Measurements from ENCODE around the gene SLC38A7. TPM values are rescaled to one million over a fixed set of nuclear protein-coding genes. Genes with fewer than 3 reads are reported as not detected.

Gene SLC38A7
- total and polyA plus RNA-seq, 2 of the 13 experiments (the other 11 are each of a cell fraction or from before 2014, with no cell fraction given): 13.2 to 14.1 TPM

- TF ChIP-seq ZNF781 (CRISPR knock-in tag; IDR thresholded peaks at IDR 0.05; ENCODE audit: borderline replicate concordance, not compliant biosample characterization): peak; percentile 94
- 0 out of 2 replicates have a peak, but pooled peaks have one; percentile 28 for TF ChIP-seq ZXDC (CRISPR knock-in tag; IDR thresholded peaks at IDR 0.05)
- peak; percentile 66; the same call in 1 of the 2 replicates for TF ChIP-seq ZNF747 (CRISPR knock-in tag; IDR thresholded peaks at IDR 0.05; ENCODE audit: borderline replicate concordance)
- TF ChIP-seq ZNF720 (CRISPR knock-in tag; IDR thresholded peaks at IDR 0.05): 0 out of 2 replicates have a peak, but pooled peaks have one; percentile 18
- peak; percentile 97 for TF ChIP-seq ZNF670 (CRISPR knock-in tag; IDR thresholded peaks at IDR 0.05; ENCODE audit: borderline replicate concordance)
- TF ChIP-seq YEATS4 (CRISPR knock-in tag; IDR thresholded peaks at IDR 0.05; ENCODE audit: borderline replicate concordance): peak; percentile 98
- peak; percentile 91 for TF ChIP-seq ETS1 (CRISPR knock-in tag; IDR thresholded peaks at IDR 0.05)
- TF ChIP-seq ZBED4 (CRISPR knock-in tag; IDR thresholded peaks at IDR 0.05; ENCODE audit: borderline replicate concordance): peak; percentile 92; the same call in 1 of the 2 replicates
- TF ChIP-seq SMAD9 (CRISPR knock-in tag; IDR thresholded peaks at IDR 0.05): 0 out of 2 replicates have a peak, but pooled peaks have one; percentile 73
- TF ChIP-seq HMG20A (CRISPR knock-in tag; IDR thresholded peaks at IDR 0.05; ENCODE audit: borderline replicate concordance): peak; percentile 82
- TF ChIP-seq ZNF614 (CRISPR knock-in tag; IDR thresholded peaks at IDR 0.05; ENCODE audit: borderline replicate concordance): peak; percentile 83; the same call in 1 of the 2 replicates
- peak; percentile 72; the same call in 1 of the 2 replicates for TF ChIP-seq PRDM10 (CRISPR knock-in tag; IDR thresholded peaks at IDR 0.05; ENCODE audit: low read depth)
- TF ChIP-seq NR2F2 (IDR thresholded peaks at IDR 0.05; ENCODE audit: borderline replicate concordance, low read depth): no peak
Measured at GRCh38 chr16:58733671-58734458, 49.3 kb upstream of the SLC38A7 start, which contains the start of gene GOT2 (continued).

Measured in HepG2 (cell line).